NT2/D1 (cell line): ENCODE results near the gene ZSWIM2.

Source experiments
- SUZ12 ChIP-seq: IDR thresholded peaks from 2 replicates; pipeline ENCODE4 v1.6.1; 2011; ENCODE audit not compliant: insufficient read length, insufficient read depth; ENCODE audit errors: extremely low read depth
- YY1 ChIP-seq: IDR thresholded peaks from 2 replicates; pipeline ENCODE4 v1.6.1; 2011; ENCODE audit not compliant: insufficient read length, insufficient read depth
- ZNF274 ChIP-seq: IDR thresholded peaks from 2 replicates; pipeline ENCODE4 v1.6.1; 2011; ENCODE audit warnings: mild to moderate bottlenecking, low read depth, low read length

DNA sequence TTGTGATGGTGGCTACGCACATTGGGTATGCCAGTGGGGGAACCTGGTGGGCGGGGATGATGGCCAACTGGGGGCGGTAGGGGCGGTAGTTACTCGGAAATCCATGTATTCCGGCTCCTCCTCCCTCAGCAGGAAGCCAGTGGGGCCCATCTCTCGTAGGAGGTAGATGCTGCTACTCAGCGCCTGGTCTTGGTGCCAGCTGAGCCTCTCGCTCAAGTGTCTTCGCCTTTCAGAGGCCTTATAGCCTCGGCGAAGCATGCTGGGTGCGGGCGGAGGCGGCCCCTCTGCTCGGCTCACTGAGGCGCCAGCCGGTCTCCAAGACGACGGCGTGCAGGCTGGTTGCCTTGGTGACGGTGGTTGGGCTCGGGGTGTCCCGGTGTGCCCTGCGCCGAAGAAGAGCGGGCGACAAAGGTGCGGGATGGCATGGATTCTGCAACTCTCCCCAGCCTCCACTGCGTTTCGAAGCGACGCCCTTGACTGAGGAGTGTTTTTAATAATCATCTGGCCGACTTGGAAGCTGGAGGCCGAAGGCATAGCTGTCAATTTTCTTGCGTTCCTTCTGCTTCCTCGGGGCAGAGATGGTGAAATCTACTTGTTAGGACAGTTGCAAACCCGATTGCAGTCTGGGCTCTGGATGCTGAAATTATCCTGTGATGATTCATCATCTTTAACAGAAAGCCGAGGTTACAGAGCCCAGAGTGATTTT lies at the start of gene ZSWIM2:
- TF ChIP-seq YY1 (no peak), ZNF274 (no peak), SUZ12 (no peak)
